GM12875 (cell line): ENCODE data around the gene HMGN4.

ENCODE experiments used
- H3K4me3 ChIP-seq: one replicate; pipeline ENCODE4 v1.5.1; 2011; ENCODE audit warnings: low read depth, low read length, control low read depth
- CTCF ChIP-seq: IDR thresholded peaks from 2 replicates; pipeline ENCODE4 v1.5.1; 2011; ENCODE audit warnings: low read depth, mild to moderate bottlenecking, control low read depth, inconsistent platforms, low read length, moderate library complexity, borderline replicate concordance; ENCODE audit not compliant: insufficient read depth

The HMGN4 gene

GRCh38 chr6:26575494-26575939, 37.4 kb downstream of the HMGN4 start:
- H3K4me3 ChIP-seq = no peak overlapping the region
- no peak for TF ChIP-seq CTCF

GRCh38 chr6:26576407-26576843, 38.3 kb downstream of the HMGN4 start:
- no peak overlapping the region for H3K4me3 ChIP-seq
- TF ChIP-seq CTCF = no peak

- no peak for TF ChIP-seq CTCF
- peak overlapping the region; percentile 39 for H3K4me3 ChIP-seq
Measured at GRCh38 chr6:26576929-26577719, 39.0 kb downstream of the HMGN4 start.

GRCh38 chr6:26577720-26578072, 39.5 kb downstream of the HMGN4 start:
- no peak for TF ChIP-seq CTCF
- H3K4me3 ChIP-seq = peak overlapping the region; percentile 39

- no peak for TF ChIP-seq CTCF
- H3K4me3 ChIP-seq = no peak overlapping the region
Measured at GRCh38 chr6:26578279-26578678, 40.1 kb downstream of the HMGN4 start.

GRCh38 chr6:26578741-26579140, 40.6 kb downstream of the HMGN4 start:
- no peak overlapping the region for H3K4me3 ChIP-seq
- TF ChIP-seq CTCF = no peak

GRCh38 chr6:26581164-26581915, 43.2 kb downstream of the HMGN4 start:
- H3K4me3 ChIP-seq = no peak overlapping the region
- no peak for TF ChIP-seq CTCF
